Measurements from ENCODE around the gene PRDM16. TPM values are rescaled to one million over a fixed set of nuclear protein-coding genes. Genes with fewer than 3 reads are reported as not detected.

PRDM16 gene
- total and polyA plus RNA-seq, 2 experiments from 2014 or later, result 0.14 to 0.16 TPM

GRCh38 chr1:3024588-3024987 lies 44.4 kb upstream of the PRDM16 start:
- Histone ChIP-seq H3K36me3 (ENCODE audit: insufficient read depth) (no peaks in the 10 kb centered on the region), H3F3A (replicated peaks; ENCODE audit: low read depth) (no peaks in the 10 kb centered on the region), H3K79me2 (replicated peaks; ENCODE audit: insufficient read depth) (no peaks in the 10 kb centered on the region), H2AFZ (no peak overlapping the region), H3K4me3 (no peak overlapping the region), H3K4me2 (no peak overlapping the region), H3K27ac (ENCODE audit: low read depth) (no peak overlapping the region), H4K20me1 (replicated peaks; ENCODE audit: insufficient read depth) (no peaks in the 10 kb centered on the region), H3K9me2 (ENCODE audit: insufficient read depth) (no peaks in the 10 kb centered on the region), H3K4me1 (ENCODE audit: insufficient read depth) (no peaks in the 10 kb centered on the region; the same call in 1 of the 2 replicates), H3K27me3 (ENCODE audit: insufficient read depth) (no peaks in the 10 kb centered on the region)
- H3K36me3 Mint-ChIP-seq (ENCODE audit: low read depth), result no peaks in the 10 kb centered on the region
- no peak for TF ChIP-seq CTCF (conservative IDR thresholded peaks at IDR 0.05; ENCODE audit: low read depth in 2 of 2)
- TF ChIP-seq JUNB (IDR thresholded peaks at IDR 0.05; ENCODE audit: unreplicated experiment), result no peak
- TF ChIP-seq ETS1 (IDR thresholded peaks at IDR 0.05), result no peak
- no peak for TF ChIP-seq EZH2 (IDR thresholded peaks at IDR 0.05; ENCODE audit: low read depth, unreplicated experiment)
- no peak for TF ChIP-seq CREB1 (CRISPR knock-in tag; IDR thresholded peaks at IDR 0.05; ENCODE audit: low read depth)
- TF ChIP-seq ZNF114 (CRISPR knock-in tag; IDR thresholded peaks at IDR 0.05), result no peak
- no peaks in the 10 kb centered on the region for H3K9me3 Mint-ChIP-seq
- DNase-seq (ENCODE audit: low spot score), result no peak
- no peak for ATAC-seq
- H3K4me1 Mint-ChIP-seq, result peaks cover 10% of the 10 kb centered on the region; the same call in 2 of the 3 replicates
- H3K27me3 Mint-ChIP-seq (ENCODE audit: insufficient read depth, low read depth, poor library complexity), result peaks cover 12% of the 10 kb centered on the region
- H3K27ac Mint-ChIP-seq, result no peak overlapping the region
- H3K4me3 Mint-ChIP-seq, result no peak overlapping the region

- DNase-seq (ENCODE audit: low spot score), result no peak
- no peaks in the 10 kb centered on the region for H3K9me2 ChIP-seq (ENCODE audit: insufficient read depth)
- no peaks in the 10 kb centered on the region for H3K36me3 Mint-ChIP-seq (ENCODE audit: low read depth)
- H3K4me3 ChIP-seq, result no peak overlapping the region
- no peak for ATAC-seq
- H4K20me1 ChIP-seq (replicated peaks; ENCODE audit: insufficient read depth), result no peaks in the 10 kb centered on the region
- no peak overlapping the region for H3K27ac ChIP-seq (ENCODE audit: low read depth)
- no peaks in the 10 kb centered on the region for H3K9me3 Mint-ChIP-seq
- H3K4me1 ChIP-seq (ENCODE audit: insufficient read depth), result no peaks in the 10 kb centered on the region; the same call in 1 of the 2 replicates
- no peak overlapping the region for H3K4me3 Mint-ChIP-seq
- no peaks in the 10 kb centered on the region for H3K27me3 ChIP-seq (ENCODE audit: insufficient read depth)
- H3K36me3 ChIP-seq (ENCODE audit: insufficient read depth), result no peaks in the 10 kb centered on the region
- H3K27ac Mint-ChIP-seq, result no peak overlapping the region
- H3K79me2 ChIP-seq (replicated peaks; ENCODE audit: insufficient read depth), result no peaks in the 10 kb centered on the region
- H3K4me1 Mint-ChIP-seq, result peaks cover 5% of the 10 kb centered on the region; the same call in 2 of the 3 replicates
- H3K4me2 ChIP-seq, result no peak overlapping the region
- no peaks in the 10 kb centered on the region for H3F3A ChIP-seq (replicated peaks; ENCODE audit: low read depth)
- peaks cover 17% of the 10 kb centered on the region for H3K27me3 Mint-ChIP-seq (ENCODE audit: insufficient read depth, low read depth, poor library complexity)
- no peak overlapping the region for H2AFZ ChIP-seq
- TF ChIP-seq ZNF462 (CRISPR knock-in tag; IDR thresholded peaks at IDR 0.05), result no peak
- no peak for TF ChIP-seq CTCF (conservative IDR thresholded peaks at IDR 0.05; ENCODE audit: low read depth in 2 of 2)
- no peak for TF ChIP-seq ZNF331 (CRISPR knock-in tag; IDR thresholded peaks at IDR 0.05; ENCODE audit: low read depth)
- no peak for TF ChIP-seq ETS1 (IDR thresholded peaks at IDR 0.05)
- TF ChIP-seq CREB1 (CRISPR knock-in tag; IDR thresholded peaks at IDR 0.05; ENCODE audit: low read depth), result no peak
- no peak for TF ChIP-seq POLR2AphosphoS5 (IDR thresholded peaks at IDR 0.05; ENCODE audit: low read depth)
These were observed 42.9 kb upstream of the PRDM16 start for GRCh38 chr1:3026124-3026523.

Measured in GM23338 (cell line).